Small intestine (tissue), 7 donors: Measurements from ENCODE around the gene PTX3. TPM values are rescaled to one million over a fixed set of nuclear protein-coding genes. Genes with fewer than 3 reads are reported as not detected.

Experiments used
- DNase-seq, 2 donors: peaks; one replicate each; pipeline versions ENCODE4 v3.0.0 to v3.0.0-alpha.2; 2013
- FAIRE-seq: peaks from 2 replicates; lab custom pipeline; 2012; peaks lifted over from hg19 to GRCh38; lab: Jason Lieb, UNC
- H3K27ac ChIP-seq, 3 donors: one replicate each; pipeline ENCODE4 v1.5.1; 2013; ENCODE audit warnings: low read length in 2 of 3, mild to moderate bottlenecking in 2 of 3, control low read depth in 1 of 3, inconsistent platforms in 1 of 3, low read depth in 1 of 3, moderate library complexity in 1 of 3
- H3K27me3 ChIP-seq, 3 donors: one replicate each; pipeline ENCODE4 v1.6.1; 2013; ENCODE audit warnings: low read length in 3 of 3, inconsistent platforms in 1 of 3; ENCODE audit not compliant: control insufficient read depth in 3 of 3, insufficient read depth in 3 of 3
- H3K36me3 ChIP-seq, 3 donors: one replicate each; pipeline ENCODE4 v1.6.1; 2013; ENCODE audit warnings: low read length in 3 of 3, inconsistent platforms in 1 of 3, low read depth in 1 of 3, mild to moderate bottlenecking in 1 of 3, moderate library complexity in 1 of 3; ENCODE audit not compliant: control insufficient read depth in 3 of 3, insufficient read depth in 2 of 3
- H3K4me1 ChIP-seq, 3 donors: one replicate each; pipeline ENCODE4 v1.6.1; 2013; ENCODE audit warnings: low read length in 2 of 3, inconsistent platforms in 1 of 3, low read depth in 1 of 3, mild to moderate bottlenecking in 1 of 3, moderate library complexity in 1 of 3; ENCODE audit not compliant: control insufficient read depth in 3 of 3, insufficient read depth in 2 of 3
- H3K4me3 ChIP-seq, 3 donors: one replicate each; pipeline ENCODE4 v1.5.1; 2013; ENCODE audit warnings: low read length in 3 of 3, control low read depth in 1 of 3, inconsistent platforms in 1 of 3, low read depth in 1 of 3, mild to moderate bottlenecking in 1 of 3, moderate library complexity in 1 of 3
- H3K9me3 ChIP-seq, 2 donors: one replicate each; pipeline ENCODE4 v1.6.1; 2013; ENCODE audit warnings: low read depth in 1 of 2, low read length in 1 of 2; ENCODE audit not compliant: control insufficient read depth in 2 of 2, insufficient read depth in 1 of 2
- WGBS, 3 donors: extraction: QIAGEN DNeasy Blood & Tissue Kit; methylation state at CpG; one replicate each; pipeline ENCODE4 v1.1.7; 2013; 5-methylcytosine and 5-hydroxymethylcytosine counted together
- polyA plus RNA-seq, 4 donors: library from polyadenylated mRNA; stranded (reverse) in 3 of 4; unstranded in 1 of 4; fragments of 200-250 nt in 3 of 4; fragments of 120-200 nt in 1 of 4; gene quantifications; one replicate each; pipeline versions ENCODE4 v1.2.1 to v1.2.3, GENCODE V29; 2013
- donor health status: healthy with polysubstance abuse.
- donor health status: control.
- donor health status: control.
- donor health status: Bipolar disorder and iron deficiency.
- donor health status: healthy.

Gene PTX3
- polyA plus RNA-seq, 4 donors = 1.1 to 11.8 (median 2.7) TPM

DNA sequence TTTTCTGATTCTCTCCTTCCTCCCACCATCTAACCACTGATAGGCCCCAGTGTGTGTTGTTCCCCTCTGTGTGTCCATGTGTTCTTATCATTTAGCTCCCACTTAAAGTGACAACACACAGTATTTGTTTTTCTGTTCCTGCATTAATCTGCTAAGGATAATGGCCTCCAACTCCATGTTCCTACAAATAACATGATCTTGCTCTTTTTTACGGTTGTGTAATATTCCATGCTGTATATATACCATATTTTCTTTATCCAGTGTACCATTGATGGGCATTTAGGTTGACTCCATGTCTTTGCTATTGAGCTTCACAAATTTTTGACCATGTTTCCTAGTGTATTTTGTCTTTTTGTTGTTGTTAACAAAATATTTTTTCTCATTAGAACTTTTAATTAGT, 36.0 kb downstream of the PTX3 start:
- FAIRE-seq = no peak
- H3K4me1 ChIP-seq = no peaks in the 10 kb centered on the region

DNA sequence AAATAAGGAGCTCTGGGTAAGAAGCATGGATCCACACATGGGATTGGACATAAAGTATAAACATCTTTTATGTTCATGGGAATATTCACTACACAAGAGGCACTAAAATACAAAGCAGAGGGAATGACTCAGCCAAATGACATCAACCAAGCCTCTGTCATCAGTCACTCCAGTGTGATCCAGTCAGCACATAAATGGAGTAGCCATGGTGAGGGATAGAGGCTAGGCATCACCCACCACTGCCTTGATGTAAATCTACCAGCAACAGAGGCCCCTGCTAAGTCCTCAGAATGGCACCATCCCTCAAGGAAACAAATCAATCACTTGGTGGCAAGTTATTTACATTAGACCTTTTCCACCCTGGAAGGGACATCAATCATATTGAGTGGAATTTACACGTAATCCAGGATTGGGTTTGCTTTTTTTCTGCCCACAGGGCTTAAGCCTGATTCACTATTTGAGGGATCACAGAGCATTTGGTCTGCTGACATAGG, 39.3 kb downstream of the PTX3 start:
- Histone ChIP-seq H3K4me1 (no peaks in the 10 kb centered on the region), H3K36me3 (no peaks in the 10 kb centered on the region), H3K9me3 (no peaks in the 10 kb centered on the region), H3K27ac (no peak overlapping the region), H3K4me3 (no peak overlapping the region), H3K27me3 (no peaks in the 10 kb centered on the region)
- 22 to 45% (median 23%) methylated on average over 1 of the region's 1 CpG for WGBS, 3 donors
- no peak for FAIRE-seq
- no peak for DNase-seq

More for the DNA sequence above, 36.0 kb downstream of the PTX3 start:
- DNase-seq = no peak
- Histone ChIP-seq H3K9me3 (no peaks in the 10 kb centered on the region), H3K36me3 (no peaks in the 10 kb centered on the region), H3K4me3 (no peak overlapping the region), H3K27ac (no peak overlapping the region), H3K27me3 (no peaks in the 10 kb centered on the region)
- WGBS, 3 donors = 92 to 97% (median 96%) methylated on average over 1 of the region's 1 CpG

- no peak for DNase-seq
- H3K4me1 ChIP-seq = no peaks in the 10 kb centered on the region
- H3K27ac ChIP-seq = no peak overlapping the region
- no peak overlapping the region for H3K4me3 ChIP-seq
- WGBS, 3 donors = 71 to 82% (median 74%) methylated on average over 3 of the region's 3 CpGs
- no peak for FAIRE-seq
- no peaks in the 10 kb centered on the region for H3K27me3 ChIP-seq
- no peaks in the 10 kb centered on the region for H3K36me3 ChIP-seq
- no peaks in the 10 kb centered on the region for H3K9me3 ChIP-seq
These were observed 40.8 kb downstream of the PTX3 start for GRCh38 chr3:157477441-157477840.

DNA sequence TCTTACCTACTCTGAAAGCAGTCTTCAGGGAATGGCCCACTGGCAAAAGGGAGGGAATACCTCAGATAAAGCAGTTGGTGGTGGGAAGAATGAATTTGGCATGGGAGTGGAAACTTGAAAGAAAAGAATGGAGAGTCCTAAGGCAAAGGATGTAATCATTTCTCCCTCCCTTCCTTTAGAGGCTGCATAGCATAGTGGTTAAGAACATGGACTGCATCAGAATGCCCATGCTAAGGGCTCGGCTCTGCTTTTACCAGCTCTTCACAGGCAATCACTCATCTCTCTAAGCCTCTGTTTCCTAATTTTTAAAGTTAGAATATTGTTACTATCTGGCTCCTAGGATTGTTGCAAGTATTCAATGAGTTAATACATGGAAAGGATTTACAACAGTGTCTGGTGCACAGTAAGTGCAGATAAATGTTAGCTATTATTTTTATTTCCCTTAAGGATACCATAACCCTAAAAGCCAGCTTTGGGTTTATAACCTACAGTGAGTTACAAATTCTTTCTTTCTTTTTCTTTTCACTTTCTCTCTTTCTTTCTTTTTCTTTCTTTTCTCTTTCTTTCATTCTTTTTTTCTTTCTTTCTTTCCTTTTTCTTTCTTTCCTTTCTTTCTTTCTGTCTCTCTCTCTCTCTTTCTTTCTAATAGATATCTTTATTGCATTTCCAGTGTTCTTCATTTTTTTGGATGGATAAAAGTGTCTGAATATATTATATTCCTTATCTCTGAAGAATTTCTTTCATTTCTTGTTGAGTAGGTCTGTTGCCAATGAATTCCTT, 43.0 kb downstream of the PTX3 start:
- no peak overlapping the region for H3K4me3 ChIP-seq
- no peaks in the 10 kb centered on the region for H3K4me1 ChIP-seq
- no peaks in the 10 kb centered on the region for H3K36me3 ChIP-seq
- no peak for FAIRE-seq
- 57 to 73% (median 67%) methylated on average over 1 of the region's 1 CpG for WGBS, 3 donors
- H3K9me3 ChIP-seq = no peaks in the 10 kb centered on the region
- no peak overlapping the region for H3K27ac ChIP-seq
- DNase-seq = no peak
- H3K27me3 ChIP-seq = no peaks in the 10 kb centered on the region

DNA sequence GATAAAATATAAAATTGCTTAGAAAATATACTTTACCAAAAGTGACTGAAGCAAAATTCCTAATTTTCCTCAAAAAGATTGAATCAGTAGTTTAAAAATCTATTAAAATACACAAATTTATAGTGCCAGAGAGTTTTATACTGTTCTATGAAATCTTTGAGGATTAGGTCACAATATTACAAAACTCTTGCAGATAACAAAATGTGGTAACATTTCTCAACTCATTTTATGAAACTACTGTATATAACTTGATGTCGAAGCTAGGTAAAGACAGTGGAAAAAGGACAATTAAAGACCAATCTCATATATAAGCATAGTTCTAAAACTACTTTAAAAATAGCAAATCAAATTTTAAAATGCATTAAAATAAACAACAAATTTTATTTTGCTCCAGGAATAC, 50.7 kb downstream of the PTX3 start:
- no peak overlapping the region for H3K4me3 ChIP-seq
- DNase-seq = no peak
- H3K9me3 ChIP-seq = no peaks in the 10 kb centered on the region
- FAIRE-seq = no peak
- H3K27ac ChIP-seq = no peak overlapping the region
- WGBS, 3 donors = 50 to 82% (median 76%) methylated on average over 1 of the region's 1 CpG
- H3K27me3 ChIP-seq = no peaks in the 10 kb centered on the region
- H3K4me1 ChIP-seq = no peaks in the 10 kb centered on the region
- no peaks in the 10 kb centered on the region for H3K36me3 ChIP-seq

GRCh38 chr3:157488144-157488543, 51.5 kb downstream of the PTX3 start:
- FAIRE-seq = no peak
- H3K4me1 ChIP-seq = no peaks in the 10 kb centered on the region
- no peaks in the 10 kb centered on the region for H3K27me3 ChIP-seq

GRCh38 chr3:157491136-157491535, 54.5 kb downstream of the PTX3 start:
- H3K36me3 ChIP-seq = no peaks in the 10 kb centered on the region
- H3K4me1 ChIP-seq = no peaks in the 10 kb centered on the region
- no peak overlapping the region for H3K27ac ChIP-seq
- 87 to 93% (median 92%) methylated on average over 2 of the region's 2 CpGs for WGBS, 3 donors
- DNase-seq = no peak
- H3K9me3 ChIP-seq = no peaks in the 10 kb centered on the region
- FAIRE-seq = no peak
- H3K27me3 ChIP-seq = peaks cover 0 to under 1% (median 0%) of the 10 kb centered on the region in 3 donors
- no peak overlapping the region for H3K4me3 ChIP-seq

More at GRCh38 chr3:157488144-157488543, 51.5 kb downstream of the PTX3 start:
- DNase-seq = no peak
- H3K36me3 ChIP-seq = no peaks in the 10 kb centered on the region
- no peaks in the 10 kb centered on the region for H3K9me3 ChIP-seq
- H3K27ac ChIP-seq = no peak overlapping the region
- no peak overlapping the region for H3K4me3 ChIP-seq
